Stimulated activated CD4-positive, alpha-beta T cell treated with anti-CD3 and anti-CD28 coated beads, Interleukin-2, amount 100 ng/mL, for 24 hours (primary cell): ENCODE data around the gene GYPB.
"Not testable (repeated sequence)": the region's sequence is repeated elsewhere in the genome, so short reads cannot be mapped to it uniquely, and the experiment has no call there.

Experiments
- DNase-seq, 2 donors: peaks; one replicate each; pipeline ENCODE4 v3.0.0-alpha.2; 2020

The GYPB gene

GRCh38 chr4:144019277-144019676, at the start of gene GYPB:
Gene GYPB, minus strand, starts transcription at chr4:144019380. Its CDS starts 93 bp downstream, at chr4:144019287.
- not testable (repeated sequence) for DNase-seq

GRCh38 chr4:144061556-144061955, 42.4 kb upstream of the GYPB start:
- DNase-seq = not testable (repeated sequence)

DNA sequence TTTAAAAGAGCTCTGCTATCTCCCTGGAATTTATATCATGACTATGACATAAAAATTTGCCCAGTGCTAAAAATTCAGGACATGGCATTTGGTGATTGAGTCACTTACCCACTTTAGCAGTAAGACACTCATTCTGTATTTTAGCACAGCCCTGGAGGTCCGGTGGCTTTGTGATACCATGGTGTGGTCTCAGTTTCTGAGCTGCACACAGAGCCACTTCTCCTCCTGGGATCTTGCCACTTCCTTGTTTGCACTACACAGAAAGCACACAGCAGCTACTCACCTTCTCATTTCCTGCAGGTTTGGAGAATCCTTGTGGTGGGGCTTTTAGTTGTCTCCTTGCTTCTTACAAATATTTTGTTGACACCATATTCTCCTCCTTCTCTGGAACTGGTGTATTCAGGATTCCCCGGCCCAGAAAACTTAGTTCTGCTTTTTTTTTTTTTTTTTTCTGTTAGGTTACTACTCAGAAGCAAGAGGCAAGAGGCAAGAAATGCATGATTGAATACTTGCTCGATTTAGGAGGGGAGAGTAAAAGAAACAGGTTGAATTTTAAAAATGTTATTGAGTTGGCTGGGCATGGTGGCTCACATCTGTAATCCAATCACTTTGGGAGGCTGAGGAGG, 41.2 kb upstream of the GYPB start:
- DNase-seq = not testable (repeated sequence)

DNA sequence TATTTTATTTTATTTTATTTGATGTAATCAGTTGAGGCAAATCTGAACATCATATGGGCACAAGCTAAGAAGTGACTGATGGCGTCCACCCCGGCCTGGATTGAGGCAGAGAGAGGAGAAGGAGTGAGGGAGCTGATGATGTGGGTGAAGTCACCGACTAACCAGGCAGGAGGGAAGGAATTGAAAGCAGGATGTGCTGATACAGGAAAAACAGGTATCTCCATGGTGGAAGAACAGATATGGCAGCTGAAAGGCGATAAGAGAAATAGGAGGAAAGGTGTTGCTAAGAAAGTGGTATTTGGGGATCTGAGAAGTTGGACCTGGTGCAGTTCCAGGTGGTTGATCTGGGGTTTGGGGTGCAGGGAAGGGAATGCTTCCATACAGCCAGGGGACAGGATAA, 37.6 kb upstream of the GYPB start:
- DNase-seq = no peak

GRCh38 chr4:144055336-144055735, 36.2 kb upstream of the GYPB start:
- DNase-seq = not testable (repeated sequence)

DNA sequence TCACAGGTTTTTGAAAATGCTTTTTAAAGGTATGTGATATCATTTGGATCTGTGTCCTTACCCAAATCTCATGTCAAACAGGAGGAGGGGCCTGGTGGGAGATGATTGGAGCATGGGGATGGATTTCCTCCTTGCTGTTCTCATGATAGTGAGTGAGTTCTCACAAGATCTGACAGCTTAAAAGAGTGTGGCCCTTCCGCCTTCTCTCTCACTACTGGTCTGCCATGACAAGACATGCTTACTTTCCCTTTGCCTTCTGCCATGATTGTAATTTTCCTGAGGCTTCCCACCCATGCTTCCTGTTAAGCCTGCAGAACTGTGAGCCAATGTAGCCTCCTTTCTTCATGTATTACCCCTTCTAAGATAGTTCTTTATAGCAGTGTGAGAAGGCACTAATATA, 32.3 kb upstream of the GYPB start:
- not testable (repeated sequence) for DNase-seq

DNA sequence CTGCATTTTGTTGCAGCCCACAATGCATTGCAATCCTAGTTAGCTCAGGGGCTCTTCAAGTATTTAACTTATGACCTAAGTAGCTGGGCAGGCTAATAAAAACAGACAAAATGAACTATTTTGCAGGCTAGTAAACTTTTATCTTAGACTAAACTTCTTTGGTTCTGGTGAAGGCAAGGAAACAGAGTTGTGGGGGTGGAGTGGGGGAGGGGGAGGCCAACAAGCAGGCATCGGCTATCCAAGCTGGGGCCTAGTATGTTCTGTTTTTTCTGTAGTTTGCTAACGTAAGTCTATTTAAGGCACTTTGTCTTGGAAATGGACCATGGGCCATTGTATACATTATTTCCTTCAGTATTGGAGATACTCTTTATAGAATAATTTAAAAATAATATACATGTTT, 31.5 kb upstream of the GYPB start:
- not testable (repeated sequence) for DNase-seq

DNA sequence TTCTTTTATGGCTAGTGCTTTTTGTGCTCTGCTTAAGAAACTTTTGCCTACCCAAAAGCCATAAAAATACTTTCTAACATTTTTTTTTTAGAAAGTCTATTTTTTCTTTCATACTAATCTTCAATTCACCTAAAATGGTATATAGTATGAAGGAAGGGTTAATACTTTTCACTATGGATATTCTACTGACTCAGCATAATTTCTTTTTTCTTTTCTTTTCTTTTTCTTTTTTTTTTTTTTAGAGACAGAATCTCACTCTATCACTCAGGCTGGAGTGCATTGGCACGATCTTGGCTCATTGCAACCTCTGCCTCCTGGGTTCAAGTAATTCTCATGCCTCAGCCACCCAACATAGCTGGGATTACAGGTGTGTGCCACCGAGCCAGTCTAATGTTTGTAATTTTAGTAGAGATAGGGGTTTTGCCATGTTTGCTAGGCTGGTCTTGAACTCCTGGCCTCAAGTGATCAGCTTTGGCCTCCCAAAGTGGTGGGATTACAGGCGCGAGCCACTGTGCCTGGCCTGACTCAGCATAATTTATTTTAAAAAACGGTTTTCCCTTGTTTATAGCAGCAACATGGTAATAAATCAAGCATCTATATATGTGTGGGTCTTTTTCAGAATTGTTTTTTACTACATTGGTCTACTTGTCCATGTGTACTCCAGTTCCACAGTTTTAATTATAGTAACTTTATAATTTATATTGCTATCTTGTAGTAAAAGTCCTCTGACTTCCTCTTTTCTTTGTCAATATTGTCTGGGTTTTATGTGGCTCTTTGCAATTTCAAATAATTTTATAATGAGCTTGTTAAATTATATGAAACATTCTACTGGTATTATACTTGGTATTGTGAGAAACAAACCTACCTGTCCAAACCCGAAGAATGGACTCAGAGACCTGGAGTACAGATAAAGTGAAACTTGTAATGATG, 30.6 kb upstream of the GYPB start:
- not testable (repeated sequence) for DNase-seq

- not testable (repeated sequence) for DNase-seq
Measured at GRCh38 chr4:144044936-144045335, 25.8 kb upstream of the GYPB start.

- DNase-seq = not testable (repeated sequence)
Measured at GRCh38 chr4:144032580-144032979, 13.4 kb upstream of the GYPB start.

- not testable (repeated sequence) for DNase-seq
Measured at GRCh38 chr4:144031875-144032274, 12.7 kb upstream of the GYPB start.

- not testable (repeated sequence) for DNase-seq
Measured at GRCh38 chr4:144031369-144031768, 12.2 kb upstream of the GYPB start.

DNA sequence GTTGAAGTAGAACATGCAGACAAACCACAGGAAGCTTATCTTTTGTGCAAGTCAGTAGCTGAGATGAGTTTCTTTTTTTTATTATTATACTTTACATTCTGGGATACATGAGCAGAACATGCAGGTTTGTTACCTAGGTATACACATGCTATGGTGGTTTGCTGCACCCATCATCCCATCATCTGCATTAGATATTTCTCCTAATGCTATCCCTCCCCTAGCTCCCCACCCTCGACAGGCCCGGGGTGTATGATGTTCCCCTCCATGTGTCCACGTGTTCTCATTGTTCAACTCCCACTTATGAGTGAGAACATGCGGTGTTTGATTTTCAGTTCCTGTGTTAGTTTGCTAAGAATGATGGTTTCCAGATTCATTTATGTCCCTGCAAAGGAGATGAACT, 11.5 kb upstream of the GYPB start:
- DNase-seq = not testable (repeated sequence)

DNA sequence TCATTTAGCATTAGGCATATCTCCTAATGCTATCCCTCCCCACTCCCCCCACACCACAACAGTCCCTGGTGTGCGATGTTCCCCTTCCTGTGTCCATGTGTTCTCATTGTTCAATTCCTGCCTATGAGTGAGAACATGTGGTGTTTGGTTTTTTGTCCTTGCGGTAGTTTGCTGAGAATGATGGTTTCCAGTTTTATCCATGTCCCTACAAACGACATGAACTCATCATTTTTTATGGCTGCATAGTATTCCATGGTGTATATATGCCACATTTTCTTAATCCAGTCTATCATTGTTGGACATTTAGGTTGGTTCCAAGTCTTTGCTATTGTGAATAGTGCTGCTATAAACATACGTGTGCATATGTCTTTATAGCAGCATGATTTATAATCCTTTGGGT, 7.5 kb upstream of the GYPB start:
- DNase-seq = not testable (repeated sequence)

DNA sequence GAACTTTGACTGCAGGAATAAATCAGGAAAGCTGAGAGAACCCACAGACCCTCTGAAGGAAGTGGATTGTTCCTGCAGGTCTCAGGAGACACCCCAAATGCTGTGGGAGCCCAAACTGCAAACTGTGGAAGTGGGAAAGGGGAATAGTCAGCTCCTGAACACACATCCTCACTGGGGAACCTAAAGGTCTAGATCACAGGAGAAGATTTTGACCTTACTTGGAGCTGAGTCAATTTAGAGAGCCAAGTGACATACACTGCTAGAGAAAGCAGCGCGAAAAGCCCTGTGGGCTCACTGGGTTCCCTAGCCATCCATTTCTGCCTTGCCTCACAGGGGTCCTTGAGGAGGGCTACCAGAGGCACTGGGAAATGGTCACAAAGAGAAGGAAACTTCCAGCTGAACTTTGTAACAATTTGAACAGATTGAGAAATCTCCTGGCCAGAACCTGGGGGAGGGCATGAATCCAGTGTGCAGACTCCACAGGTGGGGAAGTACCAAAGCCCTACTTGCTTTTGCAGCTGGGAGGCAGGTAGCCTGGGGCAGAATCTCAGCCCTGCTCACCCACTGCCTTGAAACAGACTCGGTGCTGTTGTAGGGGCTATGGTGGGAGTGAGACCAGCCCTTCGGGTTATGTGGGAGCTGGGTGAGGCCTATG, 5.3 kb upstream of the GYPB start:
- DNase-seq = not testable (repeated sequence)

DNA sequence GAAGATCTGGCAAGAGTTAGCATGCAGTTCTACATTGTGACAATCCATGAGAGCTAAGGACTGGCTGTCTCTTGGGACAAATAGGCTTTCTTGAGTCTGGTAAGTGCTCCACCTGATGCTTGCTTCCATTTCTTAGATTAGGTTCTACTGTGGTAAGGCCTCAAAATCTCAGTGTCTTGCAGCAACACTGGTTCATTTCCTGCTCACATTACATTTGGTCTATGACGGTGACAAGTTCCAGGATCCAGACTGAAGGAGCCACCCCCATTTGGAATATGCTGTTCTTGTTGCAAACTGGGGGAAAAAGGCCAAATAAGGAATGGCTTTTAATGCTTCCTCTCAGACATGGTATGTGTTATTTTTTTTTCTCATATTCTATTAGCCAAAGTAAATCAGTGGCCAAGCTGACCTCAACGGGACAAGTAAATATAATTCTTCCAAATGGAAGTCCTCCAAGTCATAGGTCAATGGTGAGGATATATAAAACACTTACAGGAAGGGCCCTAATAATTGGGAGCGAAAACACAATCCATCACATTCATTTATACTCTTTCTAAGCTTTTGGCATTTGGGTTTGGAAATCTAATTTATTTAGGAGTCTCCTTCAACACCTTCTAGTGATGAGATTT, 3.7 kb upstream of the GYPB start:
- not testable (repeated sequence) for DNase-seq

- DNase-seq = not testable (repeated sequence)
Measured at GRCh38 chr4:144021336-144021990, 2.3 kb upstream of the GYPB start.

- DNase-seq = not testable (repeated sequence)
Measured at GRCh38 chr4:144018223-144019000, 768 bp downstream of the GYPB start.

DNA sequence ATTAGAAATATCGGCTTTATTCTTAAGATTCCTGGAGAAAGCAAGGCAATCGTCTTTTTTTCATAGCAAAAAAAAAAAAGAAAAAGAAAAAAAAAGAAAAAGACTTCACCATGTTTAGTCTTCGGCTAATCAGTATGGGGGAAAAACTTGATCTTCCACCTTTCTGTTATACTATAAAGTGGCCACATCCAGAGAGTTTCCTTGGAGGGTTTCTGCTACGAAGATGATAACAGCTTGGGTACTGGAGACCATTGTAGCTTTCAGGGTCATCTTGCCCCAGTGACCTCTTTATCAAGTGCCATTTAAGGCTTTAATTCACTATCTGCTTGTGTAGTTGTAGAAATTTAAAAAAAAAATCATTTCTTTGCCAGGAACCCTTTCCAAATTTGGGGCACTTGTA, 1.9 kb downstream of the GYPB start:
- DNase-seq = not testable (repeated sequence)

GRCh38 chr4:144016057-144016605, 3.0 kb downstream of the GYPB start:
- DNase-seq = not testable (repeated sequence)

DNA sequence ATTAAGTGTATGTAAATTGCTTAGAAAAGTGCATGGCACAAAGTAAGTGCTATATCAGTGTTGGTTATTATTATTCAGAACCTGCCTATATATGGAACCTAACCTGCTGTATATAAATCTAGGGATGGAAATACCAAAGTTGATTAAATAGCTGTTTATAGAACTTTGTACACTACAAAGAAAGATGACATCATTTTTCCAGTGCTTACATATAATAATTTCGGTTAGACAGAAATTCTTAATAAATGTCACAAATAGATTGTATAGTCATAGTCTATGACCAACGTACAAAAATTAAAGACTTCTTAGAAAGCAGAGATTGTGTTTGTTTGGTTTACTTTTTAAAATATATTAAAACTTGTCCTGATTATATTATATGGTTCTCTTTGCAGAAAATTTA, 4.4 kb downstream of the GYPB start:
- DNase-seq = no peak
